Neural progenitor cell (in vitro differentiated cells): Measurements from ENCODE around the gene DROSHA. TPM values are rescaled to one million over a fixed set of nuclear protein-coding genes. Genes with fewer than 3 reads are reported as not detected.

Source experiments
- DNase-seq: peaks from one replicate; pipeline ENCODE4 v3.0.0-alpha.2; 2016; ENCODE audit warnings: low spot score
- H2AFZ ChIP-seq: fragments of 200-600 bp; sonication (generic); replicated peaks from 2 replicates; pipeline ENCODE4 v1.6.1; 2016; ENCODE audit warnings: antibody characterized with exemption
- H3F3A ChIP-seq: fragments of 200-600 bp; sonication (generic); 2 replicates; pipeline ENCODE4 v1.6.1; 2016; ENCODE audit warnings: antibody characterized with exemption, low read depth
- H3K27ac ChIP-seq: fragments of 200-600 bp; sonication (generic); 2 replicates; pipeline ENCODE4 v1.5.1; 2016; ENCODE audit warnings: mild to moderate bottlenecking
- H3K27me3 ChIP-seq: fragments of 200-600 bp; sonication (generic); 2 replicates; pipeline ENCODE4 v1.6.1; 2016; ENCODE audit warnings: mild to moderate bottlenecking, moderate library complexity
- H3K36me3 ChIP-seq: fragments of 200-600 bp; sonication (generic); 2 replicates; pipeline ENCODE4 v1.5.1; 2016
- H3K4me1 ChIP-seq: fragments of 200-600 bp; sonication (generic); 2 replicates; pipeline ENCODE4 v1.6.1; 2016; ENCODE audit warnings: mixed run types
- H3K4me2 ChIP-seq: fragments of 200-600 bp; sonication (generic); 2 replicates; pipeline ENCODE4 v1.6.1; 2016
- H3K4me3 ChIP-seq: fragments of 200-600 bp; sonication (generic); 2 replicates; pipeline ENCODE4 v1.5.1; 2016
- H3K79me2 ChIP-seq: fragments of 200-600 bp; sonication (generic); 2 replicates; pipeline ENCODE4 v1.6.1; 2016; ENCODE audit warnings: low read depth
- H3K9ac ChIP-seq: fragments of 200-600 bp; sonication (generic); 2 replicates; pipeline ENCODE4 v1.6.1; 2016
- H3K9me3 ChIP-seq: fragments of 200-600 bp; sonication (generic); 2 replicates; pipeline ENCODE4 v1.5.1; 2016; ENCODE audit warnings: low read depth
- H4K20me1 ChIP-seq: fragments of 200-600 bp; sonication (generic); 2 replicates; pipeline ENCODE4 v1.6.1; 2016; ENCODE audit warnings: low read depth
- H3K27ac Mint-ChIP-seq: 3 replicates; pipeline ENCODE4 v1.8.0; 2021; ENCODE audit warnings: mixed read lengths
- H3K27me3 Mint-ChIP-seq: 2 replicates; pipeline ENCODE4 v1.8.0; 2022; ENCODE audit warnings: low read depth, mild to moderate bottlenecking, inconsistent platforms, moderate library complexity, mixed read lengths; ENCODE audit not compliant: insufficient read depth
- H3K36me3 Mint-ChIP-seq: 3 replicates; pipeline ENCODE4 v1.8.0; 2021; ENCODE audit warnings: mixed read lengths
- H3K4me1 Mint-ChIP-seq: 3 replicates; pipeline ENCODE4 v1.8.0; 2021; ENCODE audit warnings: mixed read lengths
- H3K4me3 Mint-ChIP-seq: 3 replicates; pipeline ENCODE4 v1.8.0; 2021; ENCODE audit warnings: mild to moderate bottlenecking, moderate library complexity, mixed read lengths
- H3K9me3 Mint-ChIP-seq: 3 replicates; pipeline ENCODE4 v1.8.0; 2020; ENCODE audit warnings: mixed read lengths
- CTCF ChIP-seq: fragments of 200-600 bp; sonication (generic); IDR thresholded peaks from 2 replicates; pipeline ENCODE4 v1.5.1; 2017; ENCODE audit warnings: antibody characterized with exemption, mild to moderate bottlenecking
- EZH2 ChIP-seq: fragments of 200-600 bp; sonication (generic); IDR thresholded peaks from 2 replicates; pipeline ENCODE4 v1.6.1; 2017; ENCODE audit warnings: antibody characterized with exemption, mild to moderate bottlenecking, moderate library complexity
- EZH2phosphoT487 ChIP-seq: fragments of 200-600 bp; sonication (generic); IDR thresholded peaks from 2 replicates; pipeline ENCODE4 v1.6.1; 2017; ENCODE audit warnings: antibody characterized with exemption
- total RNA-seq: library from RNA; depleted of rRNA; stranded (reverse); fragments of >200 nt; gene quantifications from 2 replicates; pipeline ENCODE4 v1.2.3, GENCODE V29; 2015; ENCODE audit warnings: low replicate concordance

DROSHA gene
- total RNA-seq, 1 donor from 2014 or later = 80.3 TPM

DNA sequence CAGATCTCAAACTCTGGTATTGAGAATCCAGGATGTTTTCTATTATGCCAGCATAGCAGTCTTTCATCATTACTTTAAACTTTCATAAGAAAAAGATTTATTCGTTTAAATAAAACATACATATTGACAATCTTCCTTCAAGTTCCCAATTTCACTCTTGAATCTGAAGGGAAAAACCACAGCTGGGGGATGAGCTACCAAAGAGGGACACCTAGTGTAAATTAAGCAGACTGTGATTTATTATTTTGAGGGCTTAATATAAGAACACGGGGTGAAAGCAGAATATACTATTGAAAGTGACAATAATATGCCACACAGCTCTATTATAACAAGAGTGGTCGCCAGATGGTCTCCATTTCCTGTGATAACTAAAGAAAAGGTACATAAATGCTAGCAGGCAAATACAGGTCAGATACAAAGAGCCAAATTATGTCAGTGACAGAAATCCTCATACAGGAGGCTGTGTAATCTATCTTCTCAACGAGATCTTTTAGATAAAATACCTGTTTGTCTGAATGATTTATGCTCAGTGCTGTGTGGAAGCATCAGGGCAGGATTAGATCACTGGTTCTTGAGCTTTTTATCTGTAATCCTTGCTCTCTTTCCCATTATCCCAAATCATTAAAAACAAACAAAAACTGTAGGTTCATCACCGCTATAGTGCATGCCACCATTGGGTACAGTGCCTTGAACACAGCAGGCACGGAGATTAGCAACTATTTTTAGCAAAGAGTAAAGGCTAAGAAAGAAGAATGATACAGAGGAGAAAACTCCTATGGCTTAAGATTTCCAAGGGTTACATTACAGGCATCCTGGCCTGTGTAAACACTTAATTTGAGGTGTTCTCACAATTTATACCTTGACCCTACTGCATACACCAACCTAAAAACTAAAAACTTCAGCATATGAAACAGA is 116.6 kb downstream of the DROSHA start:
- Histone ChIP-seq H3K27me3 (no peaks in the 10 kb centered on the region), H3K4me2 (peak overlapping the region; percentile 45), H3K79me2 (no peaks in the 10 kb centered on the region), H4K20me1 (no peaks in the 10 kb centered on the region), H3K4me1 (peaks cover 22% of the 10 kb centered on the region), H3K9ac (no peak overlapping the region), H3K36me3 (peaks cover 13% of the 10 kb centered on the region), H3F3A (peaks cover 20% of the 10 kb centered on the region), H3K27ac (peak overlapping the region; percentile 81), H2AFZ (no peak overlapping the region), H3K9me3 (no peaks in the 10 kb centered on the region), H3K4me3 (no peak overlapping the region)
- no peak for TF ChIP-seq EZH2phosphoT487
- no peak for TF ChIP-seq EZH2
- TF ChIP-seq CTCF = no peak
- H3K36me3 Mint-ChIP-seq = peaks cover 5% of the 10 kb centered on the region
- no peaks in the 10 kb centered on the region for H3K9me3 Mint-ChIP-seq
- H3K4me3 Mint-ChIP-seq = no peak overlapping the region
- DNase-seq = no peak
- no peaks in the 10 kb centered on the region for H3K27me3 Mint-ChIP-seq
- H3K4me1 Mint-ChIP-seq = peaks cover 2% of the 10 kb centered on the region
- H3K27ac Mint-ChIP-seq = no peak overlapping the region

DNA sequence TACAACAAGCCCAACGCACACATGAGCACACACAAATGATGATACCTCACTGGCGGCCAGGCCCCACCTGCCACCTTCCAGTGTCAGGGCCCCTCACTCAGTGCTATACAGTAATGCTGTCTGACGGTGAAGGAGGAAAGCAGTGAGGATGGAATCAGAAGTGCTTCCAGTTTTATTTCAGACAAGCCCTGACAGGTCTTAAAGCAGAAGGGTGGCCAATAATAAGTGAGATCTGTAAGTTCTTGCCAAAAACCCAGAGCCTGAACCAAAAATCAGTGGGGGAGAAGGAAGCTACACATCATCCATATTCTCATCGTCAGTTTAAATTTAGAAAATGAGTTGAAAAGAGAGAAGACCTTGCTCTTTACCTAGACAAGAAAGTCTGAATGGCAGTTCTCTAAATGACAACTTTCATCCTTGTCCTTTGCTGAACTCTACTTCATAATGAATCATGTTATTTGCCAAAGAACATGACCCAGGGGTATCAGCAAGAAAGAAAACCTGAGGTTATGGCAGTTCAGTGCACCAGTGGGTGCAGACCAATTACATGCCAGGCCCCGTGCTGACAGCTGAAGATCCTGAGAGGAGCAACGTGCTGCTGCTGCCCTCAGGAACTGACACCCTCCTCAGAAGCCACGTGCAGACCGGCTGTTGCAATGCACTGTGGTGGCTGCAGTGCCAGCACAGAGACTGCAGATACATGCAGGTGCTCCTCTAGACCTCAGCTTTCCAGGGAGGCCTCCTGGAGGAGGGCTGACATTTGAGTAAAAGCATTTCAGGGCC is 118.7 kb downstream of the DROSHA start:
- TF ChIP-seq EZH2phosphoT487 (no peak), EZH2 (no peak), CTCF (no peak)
- no peaks in the 10 kb centered on the region for H3K27me3 Mint-ChIP-seq
- H4K20me1 ChIP-seq = no peaks in the 10 kb centered on the region
- H2AFZ ChIP-seq = no peak overlapping the region
- H3K36me3 Mint-ChIP-seq = peaks cover 16% of the 10 kb centered on the region
- H3K9me3 Mint-ChIP-seq = no peaks in the 10 kb centered on the region
- no peak overlapping the region for H3K4me2 ChIP-seq
- H3K79me2 ChIP-seq = no peaks in the 10 kb centered on the region
- no peak overlapping the region for H3K4me3 ChIP-seq
- H3K9me3 ChIP-seq = no peaks in the 10 kb centered on the region
- peaks cover 22% of the 10 kb centered on the region for H3K4me1 ChIP-seq
- H3K27ac Mint-ChIP-seq = no peak overlapping the region
- H3K36me3 ChIP-seq = peaks cover 9% of the 10 kb centered on the region
- DNase-seq = no peak
- no peak overlapping the region for H3K9ac ChIP-seq
- peaks cover 20% of the 10 kb centered on the region for H3F3A ChIP-seq
- H3K4me1 Mint-ChIP-seq = peaks cover 2% of the 10 kb centered on the region
- H3K27ac ChIP-seq = no peak overlapping the region
- no peak overlapping the region for H3K4me3 Mint-ChIP-seq
- no peaks in the 10 kb centered on the region for H3K27me3 ChIP-seq

DNA sequence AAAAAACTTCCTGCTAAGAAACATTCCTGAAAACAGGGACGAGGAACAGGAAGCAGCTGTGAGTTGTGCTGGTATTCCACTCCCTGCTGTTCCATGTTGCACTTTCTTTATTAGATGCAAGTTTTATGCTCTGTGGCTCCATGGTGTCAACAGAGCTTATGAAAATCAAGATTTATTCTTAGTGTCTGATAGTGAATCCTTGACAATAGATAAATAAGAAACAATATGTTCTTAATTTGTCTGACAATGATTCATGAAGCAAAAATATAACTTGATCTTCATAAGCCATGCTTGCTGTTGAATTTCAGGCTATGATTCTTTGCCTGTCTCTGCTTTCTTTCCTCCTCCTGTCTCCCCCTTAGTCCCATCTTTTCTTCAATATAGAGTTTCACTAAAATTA is 119.6 kb downstream of the DROSHA start:
- H3K79me2 ChIP-seq = no peaks in the 10 kb centered on the region
- H3K4me2 ChIP-seq = no peak overlapping the region
- no peak for TF ChIP-seq EZH2phosphoT487
- no peak for TF ChIP-seq CTCF
- TF ChIP-seq EZH2 = no peak
- H3F3A ChIP-seq = peaks cover 20% of the 10 kb centered on the region
- peaks cover 9% of the 10 kb centered on the region for H3K36me3 ChIP-seq
- no peak overlapping the region for H3K4me3 ChIP-seq
- H3K36me3 Mint-ChIP-seq = peaks cover 17% of the 10 kb centered on the region
- no peaks in the 10 kb centered on the region for H3K9me3 ChIP-seq
- no peak overlapping the region for H3K27ac ChIP-seq
- no peak overlapping the region for H3K27ac Mint-ChIP-seq
- H3K9ac ChIP-seq = no peak overlapping the region
- no peak for DNase-seq
- H3K4me1 ChIP-seq = peaks cover 22% of the 10 kb centered on the region
- no peaks in the 10 kb centered on the region for H3K9me3 Mint-ChIP-seq
- no peaks in the 10 kb centered on the region for H3K27me3 Mint-ChIP-seq
- no peaks in the 10 kb centered on the region for H3K27me3 ChIP-seq
- no peaks in the 10 kb centered on the region for H4K20me1 ChIP-seq
- H3K4me1 Mint-ChIP-seq = peaks cover 2% of the 10 kb centered on the region
- H3K4me3 Mint-ChIP-seq = no peak overlapping the region
- no peak overlapping the region for H2AFZ ChIP-seq
